ENCODE results near the gene UST. TPM values are rescaled to one million over a fixed set of nuclear protein-coding genes. Genes with fewer than 3 reads are reported as not detected.

Gene UST
- total RNA-seq, 1 experiment from 2014 or later, result 6.1 TPM

DNA sequence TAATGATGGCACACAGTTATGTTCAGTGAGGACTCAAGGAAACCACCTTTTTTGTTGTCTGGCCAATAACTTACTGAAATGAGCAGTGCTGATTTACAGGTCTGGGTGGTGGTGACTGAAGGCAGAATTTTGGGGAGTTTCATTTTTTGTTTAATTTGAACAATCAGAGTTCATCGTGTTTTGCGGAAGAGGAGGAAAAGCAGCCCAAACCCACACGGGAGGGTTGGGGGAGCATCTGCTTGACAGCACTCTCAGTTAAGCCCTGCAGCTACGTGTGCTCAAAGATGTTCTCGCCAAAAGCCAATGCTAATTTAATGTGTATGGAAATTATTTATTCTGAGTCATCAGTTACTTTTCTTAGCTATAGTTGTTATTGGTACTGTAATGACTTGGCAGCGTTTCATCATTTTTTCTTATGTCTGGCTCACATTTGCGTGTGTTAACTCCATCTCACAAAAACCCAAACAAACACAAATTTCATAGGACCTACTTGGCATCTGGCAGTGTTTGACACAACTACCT is 89.2 kb downstream of the UST start:
- H3K27me3 ChIP-seq (ENCODE audit: insufficient read depth, low read length), result no peaks in the 10 kb centered on the region
- no peaks in the 10 kb centered on the region for H3K79me2 ChIP-seq (ENCODE audit: insufficient read depth, low read length)
- no TSS peak for BruUV-seq (replicated peaks)

More for the DNA sequence above, 89.2 kb downstream of the UST start:
- Histone ChIP-seq H3K9me2 (ENCODE audit: insufficient read depth) (no peaks in the 10 kb centered on the region), H4K20me1 (ENCODE audit: insufficient read depth) (no peaks in the 10 kb centered on the region), H3K4me3 (replicated peaks in 1 of 2; ENCODE audit: low read depth in 1 of 2, low read length in 2 of 2) (no peak overlapping the region), H3K4me1 (ENCODE audit: control insufficient read depth in 1 of 2, insufficient read depth in 2 of 2, low read length in 2 of 2) (peaks cover 8 to 16% of the 10 kb centered on the region in 2 experiments; a peak in 2 of 4 replicates), H3K4me2 (ENCODE audit: low read length) (no peak overlapping the region), H3K36me3 (ENCODE audit: control insufficient read depth in 1 of 2, insufficient read depth in 2 of 2, low read length in 2 of 2) (no peaks in the 10 kb centered on the region), H3K27ac (ENCODE audit: low read depth, low read length) (no peak overlapping the region), H2AFZ (ENCODE audit: low read depth, low read length, poor library complexity, severe bottlenecking) (no peak overlapping the region), H3K9me3 (ENCODE audit: control insufficient read depth in 1 of 2, insufficient read depth in 1 of 2, low read depth in 1 of 2, low read length in 2 of 2) (no peaks in the 10 kb centered on the region), H3K9ac (ENCODE audit: low read length) (no peak overlapping the region)
- POLR2A ChIA-PET, result no interaction called here
- RAD21 ChIA-PET (ENCODE audit: low non-redundant PET in 1 of 2, low total read pairs in 2 of 2, uncharacterized antibody in 2 of 2, unreplicated experiment in 2 of 2), result no interaction called here
- DNase-seq (ENCODE audit: low read depth, low spot score), result no peak
- CTCF ChIA-PET, result no interaction called here
- no peak for TF ChIP-seq JUND (IDR thresholded peaks at IDR 0.05)
- TF ChIP-seq ZNF274 (IDR thresholded peaks at IDR 0.05; ENCODE audit: low read depth, low read length), result no peak
- no peak for TF ChIP-seq EGR1 (IDR thresholded peaks at IDR 0.05; ENCODE audit: low read depth)
- no peak for TF ChIP-seq EZH2 (IDR thresholded peaks at IDR 0.05)
- TF ChIP-seq, protein P1, sequence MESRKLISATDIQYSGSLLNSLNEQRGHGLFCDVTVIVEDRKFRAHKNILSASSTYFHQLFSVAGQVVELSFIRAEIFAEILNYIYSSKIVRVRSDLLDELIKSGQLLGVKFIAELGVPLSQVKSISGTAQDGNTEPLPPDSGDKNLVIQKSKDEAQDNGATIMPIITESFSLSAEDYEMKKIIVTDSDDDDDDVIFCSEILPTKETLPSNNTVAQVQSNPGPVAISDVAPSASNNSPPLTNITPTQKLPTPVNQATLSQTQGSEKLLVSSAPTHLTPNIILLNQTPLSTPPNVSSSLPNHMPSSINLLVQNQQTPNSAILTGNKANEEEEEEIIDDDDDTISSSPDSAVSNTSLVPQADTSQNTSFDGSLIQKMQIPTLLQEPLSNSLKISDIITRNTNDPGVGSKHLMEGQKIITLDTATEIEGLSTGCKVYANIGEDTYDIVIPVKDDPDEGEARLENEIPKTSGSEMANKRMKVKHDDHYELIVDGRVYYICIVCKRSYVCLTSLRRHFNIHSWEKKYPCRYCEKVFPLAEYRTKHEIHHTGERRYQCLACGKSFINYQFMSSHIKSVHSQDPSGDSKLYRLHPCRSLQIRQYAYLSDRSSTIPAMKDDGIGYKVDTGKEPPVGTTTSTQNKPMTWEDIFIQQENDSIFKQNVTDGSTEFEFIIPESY (IDR thresholded peaks at IDR 0.05; ENCODE audit: extremely low read depth, insufficient replicate concordance, low read length), result no peak
- no peak for TF ChIP-seq YY1 (IDR thresholded peaks at IDR 0.05; ENCODE audit: extremely low read depth, insufficient replicate concordance, low read depth, low read length)
- no peak for TF ChIP-seq EZH2phosphoT487 (IDR thresholded peaks at IDR 0.05; ENCODE audit: borderline replicate concordance)
- TF ChIP-seq CTCF (IDR thresholded peaks at IDR 0.05 in 2 of 3, conservative IDR thresholded peaks at IDR 0.05 in 1 of 3; ENCODE audit: borderline replicate concordance in 1 of 3, insufficient read depth in 1 of 3, low read depth in 2 of 3, low read length in 2 of 3), result no peak
- no peak for TF ChIP-seq POLR2AphosphoS5 (IDR thresholded peaks at IDR 0.05; ENCODE audit: low read depth, low read length)
- no peak for TF ChIP-seq SP1 (IDR thresholded peaks at IDR 0.05; ENCODE audit: low read depth)
- no peak for TF ChIP-seq CBX3 (IDR thresholded peaks at IDR 0.05; ENCODE audit: low read depth)
- no peak for TF ChIP-seq ATF3 (IDR thresholded peaks at IDR 0.05)
- TF ChIP-seq TCF7L2 (IDR thresholded peaks at IDR 0.05; ENCODE audit: borderline replicate concordance, extremely low read depth, insufficient read depth, insufficient read length), result no peak
- TF ChIP-seq FOSL1 (IDR thresholded peaks at IDR 0.05; ENCODE audit: low read depth), result no peak
- no peak for TF ChIP-seq ELF1 (IDR thresholded peaks at IDR 0.05; ENCODE audit: borderline replicate concordance, low read depth)
- no peak for TF ChIP-seq SIN3A (IDR thresholded peaks at IDR 0.05; ENCODE audit: low read depth)
- TF ChIP-seq, protein P2, sequence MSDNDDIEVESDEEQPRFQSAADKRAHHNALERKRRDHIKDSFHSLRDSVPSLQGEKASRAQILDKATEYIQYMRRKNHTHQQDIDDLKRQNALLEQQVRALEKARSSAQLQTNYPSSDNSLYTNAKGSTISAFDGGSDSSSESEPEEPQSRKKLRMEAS (IDR thresholded peaks at IDR 0.05), result no peak
- no peak for ATAC-seq
- intact Hi-C loops (cut with micrococcal nuclease), result no loop called here
